ENCODE measurements around the gene CYB5RL. TPM values are rescaled to one million over a fixed set of nuclear protein-coding genes. Genes with fewer than 3 reads are reported as not detected.

Gene CYB5RL
- total and polyA plus RNA-seq, 2 of the 13 experiments (the other 11 are each of a cell fraction or from before 2014, with no cell fraction given) = 3.7 to 5.0 TPM

DNA sequence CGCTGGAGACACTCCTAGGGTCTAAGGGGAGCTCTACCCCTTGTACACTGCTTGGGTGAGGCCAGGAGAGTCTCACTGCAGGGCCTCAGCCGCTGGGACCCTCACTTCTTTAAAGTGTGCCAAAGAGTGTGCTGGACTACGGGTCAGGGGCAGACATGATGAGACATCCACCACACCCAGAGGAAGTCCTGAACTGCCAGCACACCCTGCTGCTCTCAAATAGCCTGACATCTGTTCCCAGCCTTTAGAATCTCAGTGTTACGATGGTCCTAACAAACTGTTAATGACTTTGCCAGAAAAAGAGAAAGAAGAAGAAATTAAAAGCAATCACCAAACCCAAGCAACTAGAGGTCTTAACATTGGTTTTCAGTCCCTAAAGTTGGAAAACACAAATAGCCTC lies 49.1 kb upstream of the CYB5RL start:
- H3K4me2 ChIP-seq (ENCODE audit: low read depth, low read length) = no peak overlapping the region
- H3K36me3 ChIP-seq (replicated peaks in 1 of 2; ENCODE audit: control insufficient read depth in 1 of 2, insufficient read depth in 2 of 2, low read length in 2 of 2) = peaks cover 7 to 11% of the 10 kb centered on the region in 2 experiments; a peak in 4 of 5 replicates
- DNase-seq (ENCODE audit: low spot score) (no peak), FAIRE-seq (no peak), ATAC-seq (no peak)
- in situ Hi-C loops (cut with HindIII; ENCODE audit: extremely low pct_ligation_motif_present, low pct_unique_long_range_greater_than_20kb) (no loop called here), intact Hi-C loops (cut with micrococcal nuclease; ENCODE audit: unreplicated experiment) (no loop called here)
- H2AFZ ChIP-seq (ENCODE audit: low read length) = no peak overlapping the region
- no peaks in the 10 kb centered on the region for H3K27me3 ChIP-seq (ENCODE audit: control insufficient read depth in 1 of 2, insufficient read depth in 2 of 2, low read length in 2 of 2)
- H4K20me1 ChIP-seq (ENCODE audit: insufficient read depth, low read length) = no peaks in the 10 kb centered on the region
- no peaks in the 10 kb centered on the region for H3K4me1 ChIP-seq (ENCODE audit: insufficient read depth, low read length)
- H3K4me3 ChIP-seq (replicated peaks in 1 of 3; ENCODE audit: insufficient read depth in 1 of 3, low read depth in 2 of 3, low read length in 3 of 3) = no peak overlapping the region
- H3K79me2 ChIP-seq (ENCODE audit: insufficient read depth, low read length) = no peaks in the 10 kb centered on the region
- ChIA-PET CTCF (ENCODE audit: low intra/inter-chr PET ratio, low total read pairs) (no interaction called here), POLR2A (no interaction called here)
- 96% methylated on average over 3 of the region's 4 CpGs for WGBS (ENCODE audit: low lambda C conversion rate)
- H3K27ac ChIP-seq (ENCODE audit: extremely low read length, insufficient read depth, low read length) = no peak overlapping the region
- H3K9me3 ChIP-seq (ENCODE audit: low read length) = no peaks in the 10 kb centered on the region
- no peak overlapping the region for H3K9ac ChIP-seq (ENCODE audit: insufficient read depth, low read depth, low read length)
- BruUV-seq (replicated peaks) = no TSS peak
- TF ChIP-seq HNRNPL (IDR thresholded peaks at IDR 0.05; ENCODE audit: low read depth, low read length) (no peak), CREM (IDR thresholded peaks at IDR 0.05) (no peak), CREM (CRISPR knock-in tag; IDR thresholded peaks at IDR 0.05) (no peak), IKZF5 (CRISPR knock-in tag; IDR thresholded peaks at IDR 0.05) (no peak), TBX3 (IDR thresholded peaks at IDR 0.05; ENCODE audit: borderline replicate concordance) (no peak), TCF12 (IDR thresholded peaks at IDR 0.05) (no peak), TCF12 (CRISPR knock-in tag; IDR thresholded peaks at IDR 0.05) (no peak), RFXANK (CRISPR knock-in tag; IDR thresholded peaks at IDR 0.05) (no peak), PHF20 (CRISPR knock-in tag; IDR thresholded peaks at IDR 0.05) (no peak), ZNF451 (CRISPR knock-in tag; IDR thresholded peaks at IDR 0.05) (no peak), ZNF768 (CRISPR knock-in tag; IDR thresholded peaks at IDR 0.05) (no peak)
- TF ChIP-seq, protein P1, sequence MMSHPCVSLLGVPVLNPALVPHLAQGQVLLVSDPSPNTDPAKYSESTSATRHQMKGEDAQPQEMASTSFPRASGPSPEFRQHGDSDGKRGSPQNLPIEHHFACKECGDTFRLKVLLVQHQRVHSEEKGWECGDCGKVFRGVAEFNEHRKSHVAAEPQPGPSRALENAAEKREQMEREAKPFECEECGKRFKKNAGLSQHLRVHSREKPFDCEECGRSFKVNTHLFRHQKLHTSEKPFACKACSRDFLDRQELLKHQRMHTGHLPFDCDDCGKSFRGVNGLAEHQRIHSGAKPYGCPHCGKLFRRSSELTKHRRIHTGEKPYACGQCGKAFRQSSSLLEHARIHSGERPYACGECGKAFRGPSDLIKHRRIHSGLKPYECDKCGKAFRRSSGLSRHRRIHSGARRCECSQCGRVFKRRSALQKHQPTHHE (CRISPR knock-in tag; IDR thresholded peaks at IDR 0.05; ENCODE audit: borderline replicate concordance) = no peak
- TF ChIP-seq, protein P2, sequence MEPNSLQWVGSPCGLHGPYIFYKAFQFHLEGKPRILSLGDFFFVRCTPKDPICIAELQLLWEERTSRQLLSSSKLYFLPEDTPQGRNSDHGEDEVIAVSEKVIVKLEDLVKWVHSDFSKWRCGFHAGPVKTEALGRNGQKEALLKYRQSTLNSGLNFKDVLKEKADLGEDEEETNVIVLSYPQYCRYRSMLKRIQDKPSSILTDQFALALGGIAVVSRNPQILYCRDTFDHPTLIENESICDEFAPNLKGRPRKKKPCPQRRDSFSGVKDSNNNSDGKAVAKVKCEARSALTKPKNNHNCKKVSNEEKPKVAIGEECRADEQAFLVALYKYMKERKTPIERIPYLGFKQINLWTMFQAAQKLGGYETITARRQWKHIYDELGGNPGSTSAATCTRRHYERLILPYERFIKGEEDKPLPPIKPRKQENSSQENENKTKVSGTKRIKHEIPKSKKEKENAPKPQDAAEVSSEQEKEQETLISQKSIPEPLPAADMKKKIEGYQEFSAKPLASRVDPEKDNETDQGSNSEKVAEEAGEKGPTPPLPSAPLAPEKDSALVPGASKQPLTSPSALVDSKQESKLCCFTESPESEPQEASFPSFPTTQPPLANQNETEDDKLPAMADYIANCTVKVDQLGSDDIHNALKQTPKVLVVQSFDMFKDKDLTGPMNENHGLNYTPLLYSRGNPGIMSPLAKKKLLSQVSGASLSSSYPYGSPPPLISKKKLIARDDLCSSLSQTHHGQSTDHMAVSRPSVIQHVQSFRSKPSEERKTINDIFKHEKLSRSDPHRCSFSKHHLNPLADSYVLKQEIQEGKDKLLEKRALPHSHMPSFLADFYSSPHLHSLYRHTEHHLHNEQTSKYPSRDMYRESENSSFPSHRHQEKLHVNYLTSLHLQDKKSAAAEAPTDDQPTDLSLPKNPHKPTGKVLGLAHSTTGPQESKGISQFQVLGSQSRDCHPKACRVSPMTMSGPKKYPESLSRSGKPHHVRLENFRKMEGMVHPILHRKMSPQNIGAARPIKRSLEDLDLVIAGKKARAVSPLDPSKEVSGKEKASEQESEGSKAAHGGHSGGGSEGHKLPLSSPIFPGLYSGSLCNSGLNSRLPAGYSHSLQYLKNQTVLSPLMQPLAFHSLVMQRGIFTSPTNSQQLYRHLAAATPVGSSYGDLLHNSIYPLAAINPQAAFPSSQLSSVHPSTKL (CRISPR knock-in tag; IDR thresholded peaks at IDR 0.05) = no peak
- TF ChIP-seq, protein P3, sequence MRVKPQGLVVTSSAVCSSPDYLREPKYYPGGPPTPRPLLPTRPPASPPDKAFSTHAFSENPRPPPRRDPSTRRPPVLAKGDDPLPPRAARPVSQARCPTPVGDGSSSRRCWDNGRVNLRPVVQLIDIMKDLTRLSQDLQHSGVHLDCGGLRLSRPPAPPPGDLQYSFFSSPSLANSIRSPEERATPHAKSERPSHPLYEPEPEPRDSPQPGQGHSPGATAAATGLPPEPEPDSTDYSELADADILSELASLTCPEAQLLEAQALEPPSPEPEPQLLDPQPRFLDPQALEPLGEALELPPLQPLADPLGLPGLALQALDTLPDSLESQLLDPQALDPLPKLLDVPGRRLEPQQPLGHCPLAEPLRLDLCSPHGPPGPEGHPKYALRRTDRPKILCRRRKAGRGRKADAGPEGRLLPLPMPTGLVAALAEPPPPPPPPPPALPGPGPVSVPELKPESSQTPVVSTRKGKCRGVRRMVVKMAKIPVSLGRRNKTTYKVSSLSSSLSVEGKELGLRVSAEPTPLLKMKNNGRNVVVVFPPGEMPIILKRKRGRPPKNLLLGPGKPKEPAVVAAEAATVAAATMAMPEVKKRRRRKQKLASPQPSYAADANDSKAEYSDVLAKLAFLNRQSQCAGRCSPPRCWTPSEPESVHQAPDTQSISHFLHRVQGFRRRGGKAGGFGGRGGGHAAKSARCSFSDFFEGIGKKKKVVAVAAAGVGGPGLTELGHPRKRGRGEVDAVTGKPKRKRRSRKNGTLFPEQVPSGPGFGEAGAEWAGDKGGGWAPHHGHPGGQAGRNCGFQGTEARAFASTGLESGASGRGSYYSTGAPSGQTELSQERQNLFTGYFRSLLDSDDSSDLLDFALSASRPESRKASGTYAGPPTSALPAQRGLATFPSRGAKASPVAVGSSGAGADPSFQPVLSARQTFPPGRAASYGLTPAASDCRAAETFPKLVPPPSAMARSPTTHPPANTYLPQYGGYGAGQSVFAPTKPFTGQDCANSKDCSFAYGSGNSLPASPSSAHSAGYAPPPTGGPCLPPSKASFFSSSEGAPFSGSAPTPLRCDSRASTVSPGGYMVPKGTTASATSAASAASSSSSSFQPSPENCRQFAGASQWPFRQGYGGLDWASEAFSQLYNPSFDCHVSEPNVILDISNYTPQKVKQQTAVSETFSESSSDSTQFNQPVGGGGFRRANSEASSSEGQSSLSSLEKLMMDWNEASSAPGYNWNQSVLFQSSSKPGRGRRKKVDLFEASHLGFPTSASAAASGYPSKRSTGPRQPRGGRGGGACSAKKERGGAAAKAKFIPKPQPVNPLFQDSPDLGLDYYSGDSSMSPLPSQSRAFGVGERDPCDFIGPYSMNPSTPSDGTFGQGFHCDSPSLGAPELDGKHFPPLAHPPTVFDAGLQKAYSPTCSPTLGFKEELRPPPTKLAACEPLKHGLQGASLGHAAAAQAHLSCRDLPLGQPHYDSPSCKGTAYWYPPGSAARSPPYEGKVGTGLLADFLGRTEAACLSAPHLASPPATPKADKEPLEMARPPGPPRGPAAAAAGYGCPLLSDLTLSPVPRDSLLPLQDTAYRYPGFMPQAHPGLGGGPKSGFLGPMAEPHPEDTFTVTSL (CRISPR knock-in tag; IDR thresholded peaks at IDR 0.05; ENCODE audit: borderline replicate concordance) = no peak
